COR-L47 (cell line): ENCODE results near the gene MTFP1.
"Not testable (repeated sequence)": the region's sequence is repeated elsewhere in the genome, so short reads cannot be mapped to it uniquely, and the experiment has no call there.

Source experiments
- DNase-seq: peaks from one replicate; lab custom pipeline; 2025; lab: John Stamatoyannopoulos, UW

Gene MTFP1

GRCh38 chr22:30426388-30427353 lies 1.1 kb downstream of the MTFP1 start:
- DNase-seq: peak; percentile 89

GRCh38 chr22:30427871-30428270 lies 2.3 kb downstream of the MTFP1 start:
- no peak for DNase-seq

GRCh38 chr22:30429887-30430286 lies 4.3 kb downstream of the MTFP1 start:
- DNase-seq: no peak

GRCh38 chr22:30430933-30431332 lies 5.4 kb downstream of the MTFP1 start:
- no peak for DNase-seq

GRCh38 chr22:30432096-30432495 lies 6.5 kb downstream of the MTFP1 start:
- DNase-seq: no peak

GRCh38 chr22:30432520-30432919 lies 7.0 kb downstream of the MTFP1 start:
- no peak for DNase-seq

- no peak for DNase-seq
Measured at GRCh38 chr22:30433227-30433626, 7.7 kb downstream of the MTFP1 start.

- DNase-seq: no peak
Measured at GRCh38 chr22:30433773-30434172, 8.2 kb downstream of the MTFP1 start.

- no peak for DNase-seq
Measured at GRCh38 chr22:30434843-30435242, 9.3 kb downstream of the MTFP1 start.

GRCh38 chr22:30435674-30436126 lies 10.1 kb downstream of the MTFP1 start:
- DNase-seq: peak; percentile 71

- DNase-seq: no peak
Measured at GRCh38 chr22:30436196-30436595, 10.6 kb downstream of the MTFP1 start.

- no peak for DNase-seq
Measured at GRCh38 chr22:30438559-30438958, 13.0 kb downstream of the MTFP1 start.

GRCh38 chr22:30439226-30439625 lies 13.7 kb downstream of the MTFP1 start:
- no peak for DNase-seq

- no peak for DNase-seq
Measured at GRCh38 chr22:30439836-30440235, 14.3 kb downstream of the MTFP1 start.

GRCh38 chr22:30441088-30441487 lies 15.5 kb downstream of the MTFP1 start:
- DNase-seq: no peak

GRCh38 chr22:30444632-30445437 lies 19.3 kb downstream of the MTFP1 start:
- peak; percentile 75 for DNase-seq

- no peak for DNase-seq
Measured at GRCh38 chr22:30445438-30446145, 20.0 kb downstream of the MTFP1 start.

GRCh38 chr22:30447656-30448055 lies 22.1 kb downstream of the MTFP1 start:
- DNase-seq: no peak

GRCh38 chr22:30451488-30451887 lies 25.9 kb downstream of the MTFP1 start:
- DNase-seq: not testable (repeated sequence)

GRCh38 chr22:30452861-30453260 lies 27.3 kb downstream of the MTFP1 start:
- DNase-seq: no peak

GRCh38 chr22:30453731-30454510 lies 28.4 kb downstream of the MTFP1 start:
- DNase-seq: peak; percentile 20
